A172 (cell line): Measurements from ENCODE around the gene VPS33A. TPM values are rescaled to one million over a fixed set of nuclear protein-coding genes. Genes with fewer than 3 reads are reported as not detected.
A peak's percentile ranks its signal among the peaks of the same experiment; 100 is the strongest.
"Not testable (repeated sequence)": the region's sequence is repeated elsewhere in the genome, so short reads cannot be mapped to it uniquely, and the experiment has no call there.

Experiments used
- DNase-seq: peaks from one replicate; pipeline ENCODE4 v3.0.0-alpha.2; 2015; ENCODE audit warnings: low spot score
- total RNA-seq: library from RNA; depleted of rRNA; stranded (reverse); fragments of >200 nt; shearing (Covaris generic); gene quantifications from 2 replicates; pipeline ENCODE4 v1.2.3, GENCODE V29; 2014; rRNA removed

VPS33A gene
- total RNA-seq, result 28.0 and 33.1 TPM in 2 replicates

DNA sequence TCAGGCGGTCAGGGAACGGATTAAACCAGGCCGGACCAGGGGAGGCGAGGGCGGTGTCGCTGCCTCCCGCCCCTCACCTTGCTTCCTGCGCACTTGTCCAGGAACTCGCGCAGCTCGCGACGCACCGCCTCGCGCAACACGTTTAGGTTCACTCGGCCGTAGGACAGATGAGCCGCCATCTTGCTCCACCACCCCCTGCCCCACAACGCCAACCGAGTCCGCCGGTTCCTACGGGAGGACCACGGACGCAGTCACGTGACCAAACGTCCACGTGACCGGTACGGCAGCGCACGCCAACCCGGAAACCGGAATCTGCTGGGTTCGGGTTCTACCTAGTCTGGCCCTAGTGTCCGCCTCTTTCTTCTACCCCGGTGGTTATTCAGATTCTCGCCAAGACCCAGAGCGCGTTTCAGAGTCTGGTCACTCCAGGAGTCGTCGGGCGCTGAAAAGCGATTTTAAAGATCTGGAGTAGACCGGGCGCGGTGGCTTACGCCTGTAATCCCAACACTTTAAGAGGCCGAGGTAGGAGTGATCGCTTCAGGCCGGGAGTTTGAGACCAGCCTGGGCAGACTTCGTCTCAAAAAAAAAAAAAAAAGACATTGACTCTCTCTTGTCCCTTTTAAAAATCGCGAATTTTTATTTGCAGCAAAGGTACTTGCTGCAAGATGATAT lies at the start of gene VPS33A:
Gene VPS33A (minus strand): TSS at position 265 of the 672 bp plus-strand sequence. CDS start 86 bp downstream, at position 179.
- DNase-seq, result peak; percentile 91

DNA sequence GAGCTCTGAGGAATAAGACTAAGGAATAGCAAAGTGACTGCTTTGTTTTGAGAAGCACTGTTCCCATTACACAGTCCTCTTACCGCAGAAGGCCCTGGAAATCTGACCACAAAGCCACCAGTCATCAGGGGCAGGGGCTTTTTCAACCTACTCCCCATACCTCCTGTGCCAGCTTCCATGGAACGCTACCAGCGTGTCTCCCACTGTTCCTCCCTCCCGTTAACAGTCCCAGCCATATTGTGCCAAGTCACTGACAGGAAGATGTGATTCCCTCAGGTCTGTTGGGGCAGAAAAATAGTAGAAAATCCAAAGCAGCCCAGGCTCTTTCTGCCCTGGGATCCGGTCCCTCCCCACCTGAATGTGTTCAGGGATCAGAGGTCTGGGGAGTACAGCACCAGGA lies 46.6 kb upstream of the VPS33A start:
- no peak for DNase-seq

DNA sequence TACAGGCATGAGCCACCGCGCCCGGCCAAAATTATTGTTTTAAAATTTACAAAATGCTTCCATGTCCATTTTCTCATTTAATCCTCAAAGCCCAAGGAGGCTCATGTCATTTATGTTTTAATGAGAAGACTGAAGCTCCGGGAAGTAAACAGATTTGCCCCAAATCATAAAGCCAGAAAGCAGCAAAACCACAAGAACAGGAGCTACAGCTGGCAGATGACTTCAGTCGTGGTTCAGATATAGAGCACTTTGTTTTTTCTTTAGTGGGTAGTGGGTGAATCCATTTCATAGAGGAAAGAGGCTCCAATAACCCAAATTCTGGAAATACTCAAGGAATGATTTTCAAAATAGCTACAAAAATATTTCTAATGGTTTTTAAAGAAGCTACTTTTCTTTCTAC lies 45.4 kb upstream of the VPS33A start:
- DNase-seq, result no peak

- no peak for DNase-seq
These were observed 44.5 kb upstream of the VPS33A start for GRCh38 chr12:122310626-122311333.

DNA sequence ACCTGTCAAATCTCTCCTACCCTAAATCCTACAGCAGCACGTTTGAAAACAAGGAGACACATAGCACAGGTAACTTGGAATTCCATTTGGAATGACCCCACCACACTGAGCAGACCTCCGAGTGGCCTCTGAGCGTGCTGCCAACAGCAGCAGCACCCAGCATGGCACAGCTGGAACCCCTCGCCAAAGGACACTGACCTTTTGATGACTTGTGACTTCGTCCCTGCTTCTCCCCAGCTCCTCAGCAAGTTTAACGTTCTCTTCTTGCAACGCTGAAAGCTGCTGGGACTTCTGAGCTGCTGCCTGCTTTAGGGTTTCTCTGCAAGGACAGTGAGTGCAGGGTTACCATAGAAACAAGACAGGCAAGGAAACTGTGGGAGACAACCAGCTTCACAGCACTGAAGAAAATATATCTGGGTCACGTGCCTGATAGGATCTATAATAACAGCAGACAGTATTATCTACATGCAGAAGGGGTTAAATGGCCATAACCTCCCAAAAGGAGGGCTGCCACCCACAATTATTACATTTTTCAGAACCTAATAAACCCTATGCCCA lies 43.3 kb upstream of the VPS33A start:
- no peak for DNase-seq

DNA sequence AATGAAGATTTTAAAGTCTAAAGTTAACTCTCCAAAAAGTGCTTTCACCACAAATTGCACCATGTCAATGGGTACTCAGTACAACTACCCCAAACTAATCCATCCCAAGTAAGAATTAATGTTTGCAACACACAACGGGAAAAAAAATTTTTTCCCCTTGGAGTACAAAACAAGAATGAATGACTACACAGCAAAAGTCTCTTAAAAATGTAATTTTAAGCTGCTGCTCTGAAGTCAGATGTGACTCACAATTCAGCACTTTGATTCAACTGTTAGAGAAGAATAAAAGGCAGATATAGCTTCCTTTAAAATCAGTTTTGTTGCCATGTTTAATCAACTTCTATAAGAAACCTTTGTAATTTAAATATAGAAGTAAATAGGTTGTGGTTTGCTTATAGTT lies 42.5 kb upstream of the VPS33A start:
- DNase-seq, result no peak

- no peak for DNase-seq
These were observed 40.1 kb upstream of the VPS33A start for GRCh38 chr12:122306407-122306806.

GRCh38 chr12:122304924-122305323 lies 38.6 kb upstream of the VPS33A start:
- DNase-seq, result no peak

DNA sequence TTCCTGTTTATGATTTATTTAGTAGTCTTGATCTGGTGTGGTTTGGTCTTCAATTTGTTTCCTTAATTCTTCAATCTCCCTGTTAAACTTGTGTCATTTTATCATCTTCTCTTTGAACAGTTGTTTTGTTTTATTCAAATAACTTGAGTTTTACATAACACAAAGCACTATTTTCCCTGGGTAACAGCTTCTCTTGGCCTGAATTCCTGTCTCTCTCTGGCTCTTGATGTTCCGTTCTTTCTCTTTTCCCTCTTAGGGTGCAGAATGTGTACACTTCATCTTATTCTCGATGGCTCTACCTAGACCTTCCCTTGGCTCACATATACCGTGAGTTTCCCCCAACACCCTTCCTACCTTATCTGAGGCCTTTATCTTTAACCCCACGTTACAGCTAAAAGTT lies 36.8 kb upstream of the VPS33A start:
- no peak for DNase-seq

GRCh38 chr12:122298071-122298748 lies 31.9 kb upstream of the VPS33A start:
- DNase-seq, result no peak

DNA sequence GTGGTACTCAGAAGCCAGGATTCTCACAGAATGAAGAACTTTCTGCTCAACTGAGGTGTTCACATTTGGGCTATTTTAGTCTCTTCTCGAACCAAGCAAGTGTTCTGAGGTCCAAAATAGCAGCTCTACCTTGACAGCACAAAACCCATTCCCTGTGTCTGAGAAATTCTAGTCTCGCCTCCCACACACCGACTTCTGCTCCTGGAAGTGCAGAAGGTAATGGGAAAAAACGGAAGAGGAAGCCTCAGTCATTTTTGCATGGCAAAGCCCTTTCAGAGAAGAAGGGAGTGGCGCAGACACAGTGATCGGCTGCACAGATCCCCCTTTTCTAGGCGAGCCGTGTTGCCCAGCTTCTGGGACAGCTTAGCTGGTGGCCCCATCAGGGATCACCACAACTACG lies 31.2 kb upstream of the VPS33A start:
- DNase-seq, result no peak

- DNase-seq, result no peak
These were observed 29.6 kb upstream of the VPS33A start for GRCh38 chr12:122295877-122296276.

GRCh38 chr12:122293081-122293480 lies 26.8 kb upstream of the VPS33A start:
- DNase-seq, result no peak

GRCh38 chr12:122291431-122291830 lies 25.1 kb upstream of the VPS33A start:
- no peak for DNase-seq

GRCh38 chr12:122283680-122284079 lies 17.4 kb upstream of the VPS33A start:
- no peak for DNase-seq

DNA sequence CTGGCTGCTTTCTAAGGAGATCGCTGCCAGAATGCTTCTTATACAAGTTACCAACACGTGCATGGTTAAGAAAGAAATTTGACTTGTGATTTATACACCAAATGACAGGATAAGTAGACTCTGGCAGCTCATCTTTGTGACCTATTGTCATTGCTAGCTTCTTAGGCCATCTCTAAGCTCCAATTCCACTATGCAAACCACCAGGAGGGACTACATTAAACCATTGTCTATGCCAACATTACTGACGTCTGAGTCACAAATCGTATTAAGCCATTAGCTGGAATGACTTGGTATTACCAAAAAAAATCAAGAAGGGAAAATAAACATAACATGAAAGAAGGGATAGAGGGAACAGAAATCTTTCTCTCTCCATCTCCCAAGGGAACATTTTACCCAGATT lies 15.8 kb upstream of the VPS33A start:
- DNase-seq, result peak; percentile 70

DNA sequence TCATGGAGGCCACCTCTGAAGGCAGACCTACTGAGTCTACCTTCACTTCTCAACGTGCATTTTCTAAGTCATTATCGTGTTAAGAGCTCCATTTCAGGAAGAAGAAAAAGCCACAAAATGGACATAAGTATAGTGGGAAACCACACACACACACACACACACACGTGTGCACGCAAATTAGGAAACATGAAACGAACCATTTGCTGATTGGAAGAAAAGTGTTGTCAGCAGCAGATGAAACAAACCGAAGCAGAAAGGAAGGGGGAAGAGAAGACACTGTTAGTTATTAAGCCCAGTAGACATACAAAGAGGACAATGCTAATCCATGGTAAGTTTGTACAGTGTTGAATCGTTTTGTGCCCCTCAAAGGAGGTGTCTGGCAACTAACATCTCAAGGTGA lies 9.9 kb upstream of the VPS33A start:
- DNase-seq, result no peak

GRCh38 chr12:122275459-122275858 lies 9.2 kb upstream of the VPS33A start:
- DNase-seq, result no peak

GRCh38 chr12:122265886-122266229 lies 436 bp downstream of the VPS33A start:
- DNase-seq, result no peak

GRCh38 chr12:122265476-122265875 lies 818 bp downstream of the VPS33A start:
- no peak for DNase-seq

GRCh38 chr12:122260735-122261134 lies 5.6 kb downstream of the VPS33A start:
- not testable (repeated sequence) for DNase-seq

DNA sequence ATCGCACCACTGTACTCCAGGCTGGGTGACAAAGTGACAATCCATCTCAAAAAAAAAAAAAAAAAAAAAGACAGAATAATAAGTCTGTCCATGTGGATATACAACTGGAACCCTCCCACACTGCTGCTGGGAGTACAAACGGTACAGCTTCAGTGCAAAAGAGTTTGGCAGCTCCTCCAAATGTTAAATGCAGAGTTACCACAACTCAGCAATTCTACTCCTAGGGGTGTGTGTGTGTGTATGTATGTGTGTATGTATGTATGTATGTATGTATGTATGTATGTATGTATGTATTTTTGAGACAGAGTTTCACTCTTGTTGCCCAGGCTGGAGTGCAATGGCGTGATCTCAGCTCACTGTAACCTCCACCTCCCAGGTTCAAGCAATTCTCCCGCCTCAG lies 7.4 kb downstream of the VPS33A start:
- not testable (repeated sequence) for DNase-seq

DNA sequence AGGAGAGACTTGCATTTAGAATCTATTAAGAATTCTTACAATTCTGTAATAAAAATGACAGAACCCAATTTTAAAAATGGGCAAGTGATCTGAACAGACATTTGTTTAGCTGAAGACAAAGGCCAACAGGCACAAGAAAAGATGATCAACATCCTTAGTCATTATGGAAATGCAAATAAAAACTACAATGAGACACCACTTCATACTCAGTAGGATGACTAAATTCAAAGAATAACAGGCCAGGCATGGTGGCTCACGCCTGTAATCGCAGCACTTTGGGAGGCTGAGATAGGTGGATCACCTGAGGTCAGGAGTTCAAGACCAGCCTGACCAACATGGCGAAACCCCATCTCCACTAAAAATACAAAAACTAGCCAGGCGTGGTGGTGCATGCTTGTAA lies 7.8 kb downstream of the VPS33A start:
- DNase-seq, result not testable (repeated sequence)
